Measurements from ENCODE around the gene PGK2.

PGK2 gene

DNA sequence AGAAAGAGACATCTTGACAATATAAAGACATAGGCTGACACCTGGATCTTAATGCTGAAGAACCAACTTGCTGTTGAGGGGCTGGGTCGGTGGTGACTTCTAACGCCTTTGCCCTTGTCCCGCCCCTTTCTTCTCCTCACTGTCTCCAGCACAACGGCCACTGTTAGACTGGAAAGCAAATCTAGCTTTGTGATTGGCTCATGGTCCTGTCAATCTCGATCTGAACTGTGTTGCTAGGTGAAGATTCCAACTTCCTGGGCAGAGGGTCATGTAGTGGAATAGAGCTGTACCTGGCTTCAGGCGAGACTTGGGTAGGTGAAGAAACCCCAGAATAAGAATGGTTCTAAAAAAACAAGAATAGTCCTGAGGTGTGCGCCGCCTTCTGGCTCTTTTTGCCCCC, at the start of gene PGK2:
Gene PGK2 (minus strand): TSS at position 110 of the 400 bp plus-strand sequence. CDS start 98 bp downstream, at position 12.
- no peak for DNase-seq

DNA sequence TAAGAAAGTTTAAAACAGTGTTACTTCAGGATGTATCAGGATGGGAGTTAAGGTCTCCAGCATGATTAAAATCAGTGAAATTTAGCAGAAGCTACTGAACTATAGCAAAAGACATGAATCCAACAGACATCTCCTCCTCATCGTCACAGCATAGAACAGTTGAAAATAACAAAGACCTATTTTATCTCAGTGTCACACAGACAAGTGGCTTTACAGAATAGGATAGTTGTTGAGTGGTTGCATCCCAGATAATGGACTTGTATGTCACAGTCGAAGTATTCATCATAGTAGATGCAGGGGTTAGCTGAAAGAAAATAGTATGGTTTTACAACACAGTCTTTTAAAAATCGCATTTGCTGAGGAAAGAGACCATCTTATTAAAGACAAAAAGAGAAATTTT, 48.1 kb upstream of the PGK2 start:
- no peak for DNase-seq

DNA sequence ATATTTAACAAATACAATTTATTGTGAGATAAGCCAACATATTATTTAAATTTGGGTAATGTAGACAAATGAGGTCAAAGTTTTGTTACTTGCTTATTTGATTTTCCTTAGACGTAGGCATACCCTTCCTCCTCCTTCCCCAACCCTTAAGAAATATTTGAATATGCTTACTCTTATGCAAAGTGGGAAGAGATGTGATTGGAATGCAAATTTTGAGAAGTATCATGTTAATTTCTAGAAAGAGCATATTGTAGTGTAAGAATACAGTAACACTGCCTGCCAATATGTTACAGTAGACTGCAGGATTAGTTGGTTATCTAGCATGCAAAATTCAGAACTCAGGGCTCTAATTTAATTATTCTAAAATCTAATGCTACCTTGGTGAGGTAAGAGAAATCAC, 46.3 kb upstream of the PGK2 start:
- DNase-seq = peak; percentile 73

DNA sequence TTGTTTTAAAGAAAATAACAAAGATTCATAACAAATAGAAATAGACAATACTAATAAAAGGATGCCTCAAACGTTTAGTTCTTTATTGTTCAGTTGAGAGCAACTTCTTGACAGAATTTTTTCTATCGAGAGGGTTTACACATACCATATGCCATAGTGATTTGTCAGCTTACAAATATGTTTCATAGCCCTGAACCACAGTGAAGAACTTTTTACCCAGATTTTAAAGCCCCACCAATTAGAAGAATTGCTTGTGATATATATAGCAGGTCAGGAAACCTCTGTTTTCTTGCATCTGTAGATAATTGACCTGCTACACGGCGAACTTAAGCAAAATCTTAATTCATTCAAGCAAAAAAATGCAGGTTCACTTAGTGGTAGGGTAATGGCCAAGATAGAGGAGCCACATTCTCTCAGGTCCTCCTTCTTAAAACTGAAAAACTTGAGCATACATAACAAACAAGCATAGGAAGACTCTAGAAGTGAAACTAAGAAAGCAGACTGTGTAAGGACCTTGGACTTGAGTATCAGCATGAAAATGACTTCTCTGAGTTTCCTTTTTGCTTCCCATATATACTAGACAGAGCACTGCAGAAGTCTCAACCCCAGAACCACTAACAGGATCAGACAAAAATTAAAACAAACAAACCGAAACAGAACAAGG, 39.8 kb upstream of the PGK2 start:
- DNase-seq = no peak

DNA sequence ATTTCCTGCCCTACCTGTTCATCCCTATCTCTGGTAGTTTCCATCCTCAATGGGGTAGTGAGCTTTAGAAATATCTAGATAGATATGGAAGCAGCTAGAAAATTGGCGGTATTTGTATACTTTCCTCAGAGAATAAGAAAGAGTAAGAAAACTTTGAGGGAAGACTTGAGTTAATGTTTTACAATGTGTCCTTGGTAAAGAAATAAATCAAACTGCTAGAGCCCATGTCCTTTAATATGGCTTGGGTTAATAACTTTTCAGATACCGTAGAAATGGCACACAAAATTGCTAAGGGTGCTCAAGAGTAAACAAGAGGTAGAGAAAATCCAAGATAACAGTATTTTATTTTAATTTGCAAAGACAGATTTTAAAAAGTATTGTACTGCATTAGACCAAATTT, 28.1 kb upstream of the PGK2 start:
- DNase-seq = no peak

DNA sequence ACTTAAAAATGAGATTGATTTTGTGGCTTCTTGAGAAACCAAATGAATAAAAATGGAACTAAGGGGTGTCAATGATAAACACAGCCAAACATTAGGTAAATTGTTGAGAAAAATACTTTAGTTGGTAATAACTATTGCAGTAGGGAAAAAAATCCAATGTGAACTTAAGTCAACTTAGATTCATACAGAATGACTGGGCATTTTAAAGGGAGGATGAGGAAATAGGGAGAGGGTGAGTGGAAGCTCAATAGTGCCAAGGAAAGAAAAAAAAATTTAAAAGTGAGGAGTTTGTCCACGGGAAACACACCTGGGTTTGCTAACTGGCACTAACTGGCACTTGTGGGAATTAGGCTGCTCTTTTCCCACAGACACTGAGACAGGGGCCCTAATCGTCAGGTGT, 26.2 kb upstream of the PGK2 start:
- no peak for DNase-seq

DNA sequence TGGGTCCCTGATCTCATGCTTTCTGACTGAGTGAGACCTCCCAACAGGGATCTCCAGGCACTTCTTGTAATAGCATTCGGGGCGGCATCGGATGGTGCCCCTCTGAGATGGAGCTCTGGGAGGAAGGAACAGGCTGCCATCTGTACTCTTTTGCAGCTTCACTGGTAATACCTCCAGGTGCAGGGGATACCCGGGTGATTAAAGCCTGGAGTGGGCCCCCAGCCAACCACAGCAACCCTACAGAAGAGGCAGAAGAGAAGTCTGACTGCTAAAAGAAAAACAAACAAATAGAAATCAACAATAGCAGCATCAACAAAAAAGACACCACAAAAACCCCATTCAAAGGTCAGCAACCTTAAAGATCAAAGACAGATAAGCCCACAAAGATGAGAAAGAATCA, 19.1 kb upstream of the PGK2 start:
- DNase-seq = no peak

DNA sequence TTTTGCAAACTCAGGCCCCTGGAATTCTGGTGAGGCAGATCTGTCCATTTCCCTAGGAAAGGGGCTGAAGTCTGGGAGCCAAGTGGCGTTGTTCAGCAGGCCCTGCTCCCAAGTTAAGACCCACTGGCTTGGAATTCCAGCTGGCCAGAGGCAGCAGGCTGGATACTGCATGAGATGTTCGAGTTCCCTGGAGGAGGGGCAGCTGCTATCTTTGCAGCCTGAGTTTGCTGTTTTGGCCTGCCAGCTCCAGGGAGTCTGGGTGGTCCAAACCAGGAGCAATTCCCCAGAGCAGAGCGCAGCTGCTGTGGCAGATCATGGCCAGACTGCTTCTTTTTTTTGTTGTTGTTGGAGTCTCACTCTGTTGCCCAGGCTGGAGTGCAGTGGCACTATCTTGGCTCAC, 18.2 kb upstream of the PGK2 start:
- DNase-seq = no peak

DNA sequence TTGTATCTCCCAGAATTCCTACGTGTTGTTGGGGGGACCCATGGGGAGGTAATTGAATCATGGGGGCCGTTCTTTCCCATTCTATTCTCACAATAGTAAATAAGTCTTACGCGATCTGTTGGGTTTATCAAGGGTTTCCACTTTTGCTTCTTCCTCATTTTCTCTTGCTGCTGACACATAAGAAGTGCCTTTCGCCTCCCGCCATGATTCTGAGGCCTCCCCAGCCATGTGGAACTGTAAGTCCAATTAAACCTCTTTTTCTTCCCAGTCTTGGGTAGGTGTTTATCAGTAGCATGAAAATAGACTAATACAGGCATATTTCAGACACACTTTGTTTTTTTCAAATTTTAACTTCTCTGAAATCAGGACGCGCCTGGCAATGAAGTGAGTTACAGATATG, 14.4 kb upstream of the PGK2 start:
- DNase-seq = no peak

DNA sequence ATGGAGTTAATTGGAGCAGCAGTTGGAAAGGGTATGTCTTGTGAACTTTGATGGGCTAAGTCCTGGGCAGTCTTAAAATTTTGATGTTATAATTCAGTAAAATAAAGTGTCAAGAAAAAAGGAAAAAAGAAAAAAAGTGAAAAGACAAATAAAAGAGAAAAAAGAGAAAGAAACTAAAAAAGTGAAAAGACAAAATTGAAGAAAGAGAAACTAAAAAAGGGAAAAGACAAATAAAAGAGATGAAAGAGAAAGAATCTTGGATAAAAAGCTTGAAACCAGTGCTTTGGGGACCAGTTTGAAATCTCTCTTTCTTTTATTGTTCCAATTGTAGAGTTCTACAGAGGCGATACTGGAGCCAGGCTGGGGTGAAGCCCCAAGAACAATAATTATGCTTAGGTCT, 12.0 kb upstream of the PGK2 start:
- no peak for DNase-seq

DNA sequence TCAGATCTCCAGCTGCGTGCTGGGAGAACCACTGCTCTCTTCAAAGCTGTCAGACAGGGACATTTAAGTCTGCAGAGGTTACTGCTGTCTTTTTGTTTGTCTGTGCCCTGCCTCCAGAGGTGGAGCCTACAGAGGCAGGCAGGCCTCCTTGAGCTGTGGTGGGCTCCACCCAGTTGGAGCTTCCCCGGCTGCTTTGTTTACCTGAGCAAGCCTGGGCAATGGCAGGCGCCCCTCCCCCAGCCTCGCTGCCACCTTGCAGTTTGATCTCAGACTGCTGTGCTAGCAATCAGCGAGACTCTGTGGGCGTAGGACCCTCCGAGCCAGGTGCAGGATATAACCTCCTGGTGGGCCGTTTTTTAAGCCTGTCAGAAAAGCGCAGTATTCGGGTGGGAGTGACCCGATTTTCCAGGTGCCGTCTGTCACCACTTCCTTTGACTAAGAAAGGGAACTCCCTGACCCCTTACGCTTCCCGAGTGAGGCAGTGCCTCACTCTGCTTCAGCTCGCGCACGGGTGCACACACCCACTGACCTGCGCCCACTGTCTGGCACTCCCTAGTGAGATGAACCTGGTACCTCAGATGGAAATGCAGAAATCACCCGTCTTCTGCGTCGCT, 9.9 kb upstream of the PGK2 start:
- peak; percentile 49 for DNase-seq

DNA sequence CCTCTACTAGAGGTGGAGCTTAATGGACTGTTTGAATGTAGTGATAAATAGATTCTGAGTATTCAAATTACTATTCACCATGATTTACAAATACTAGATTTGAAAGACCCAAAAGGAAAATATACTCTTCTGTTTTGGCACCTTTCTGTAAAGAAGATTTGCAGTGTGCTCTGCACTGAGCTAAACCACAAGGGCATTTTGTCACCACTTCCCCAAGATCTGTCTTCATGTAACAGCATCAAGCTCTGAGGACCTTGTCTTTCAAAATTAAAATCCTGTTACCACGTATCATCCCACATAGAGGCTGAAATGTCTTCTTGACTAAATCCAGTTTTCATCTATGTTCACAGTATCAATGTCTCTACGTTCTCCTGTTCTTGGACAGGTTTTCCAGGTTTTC, 3.3 kb upstream of the PGK2 start:
- no peak for DNase-seq

DNA sequence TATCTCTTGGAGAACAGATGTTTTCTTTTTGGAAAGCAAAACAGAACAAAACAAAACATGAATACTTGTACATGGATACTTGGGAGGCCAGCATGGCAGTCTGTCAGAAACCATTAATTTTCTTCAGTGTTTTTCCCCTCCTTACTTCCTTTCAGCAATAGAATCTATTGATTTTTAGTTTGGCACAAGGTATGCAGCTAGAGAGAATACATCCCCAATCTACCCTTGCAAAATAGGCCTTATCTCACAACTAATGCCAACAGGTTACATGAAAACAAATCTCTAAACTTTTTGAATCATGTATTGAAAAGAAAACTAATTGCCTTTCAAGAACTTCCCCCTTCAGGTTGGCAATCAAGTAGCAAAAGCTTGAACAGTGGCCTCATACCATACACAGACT, 2.8 kb downstream of the PGK2 start:
- no peak for DNase-seq

DNA sequence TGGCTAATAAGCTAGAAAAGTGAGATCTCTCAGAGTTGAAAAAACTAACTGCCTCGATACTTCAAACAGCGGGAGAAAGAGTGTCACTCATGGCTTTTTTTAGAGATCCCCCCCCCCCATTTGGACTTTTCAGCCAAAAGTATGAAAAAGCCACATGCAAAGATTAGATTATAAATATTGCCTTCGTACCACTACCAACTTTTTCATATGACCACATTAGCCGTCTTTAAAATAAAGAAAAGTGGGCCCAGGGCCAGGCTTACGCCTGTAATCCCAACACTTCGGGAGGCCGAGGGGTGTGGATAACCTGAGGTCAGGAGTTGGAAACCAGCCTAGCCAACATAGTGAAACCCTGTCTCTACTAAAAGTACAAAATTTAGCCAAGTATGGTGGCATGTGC, 4.4 kb downstream of the PGK2 start:
- DNase-seq = no peak

DNA sequence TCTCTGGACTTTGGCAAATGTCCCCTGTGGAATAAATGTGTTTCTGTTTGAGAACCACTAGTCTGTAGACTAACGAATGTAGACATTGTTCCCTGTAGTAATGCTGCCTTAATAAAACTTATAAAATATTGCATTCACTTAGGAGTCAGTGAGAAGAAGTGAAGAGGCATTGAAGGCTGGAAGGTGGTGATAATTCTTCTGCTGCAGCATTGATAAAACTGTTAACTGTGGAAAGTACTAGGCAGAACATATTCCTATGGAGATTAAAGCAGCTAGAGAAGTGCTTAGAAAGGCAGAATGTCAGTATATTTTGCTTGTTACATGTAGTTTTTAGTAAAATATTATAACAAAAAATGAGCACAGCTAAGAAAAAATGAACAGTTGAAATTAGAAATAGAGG, 4.8 kb downstream of the PGK2 start:
- DNase-seq = no peak

DNA sequence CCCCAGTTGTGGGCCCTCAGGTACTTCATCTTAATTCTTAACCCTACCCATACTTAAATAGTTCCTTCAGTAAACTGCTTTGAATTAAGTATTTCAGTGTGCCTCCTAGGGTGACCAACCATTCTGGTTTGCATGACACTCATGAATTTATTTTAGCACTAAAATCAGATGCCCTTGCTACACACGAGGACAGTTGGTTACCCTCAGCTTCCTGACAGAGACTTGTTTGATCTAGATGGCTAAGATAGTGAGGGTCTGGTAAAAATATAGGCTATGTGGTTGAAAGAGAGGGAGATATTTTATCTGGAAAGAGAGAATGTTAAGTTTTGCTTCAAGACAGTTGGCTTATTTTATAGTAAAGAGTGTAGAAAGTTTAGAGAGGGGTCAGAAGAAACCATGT, 10.6 kb downstream of the PGK2 start:
- DNase-seq = no peak

DNA sequence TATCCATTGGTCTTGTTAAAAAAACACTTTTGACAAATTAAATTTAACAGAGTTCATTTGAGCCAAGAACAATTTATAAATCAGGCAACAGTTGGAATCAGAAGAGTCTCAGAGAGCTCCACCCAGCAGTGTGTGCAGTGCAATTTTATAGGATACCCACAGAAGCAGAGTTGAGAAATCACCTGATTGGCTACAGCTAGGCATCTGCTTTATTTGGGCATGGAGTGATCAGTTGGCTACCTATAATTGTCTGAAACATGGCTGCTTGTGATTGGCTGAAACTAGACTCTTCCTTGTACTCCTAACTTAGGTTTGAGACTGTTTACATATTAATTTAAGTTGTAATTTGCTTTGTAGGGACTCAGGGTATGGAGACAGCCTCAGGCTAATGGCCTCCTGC, 12.0 kb downstream of the PGK2 start:
- no peak for DNase-seq

DNA sequence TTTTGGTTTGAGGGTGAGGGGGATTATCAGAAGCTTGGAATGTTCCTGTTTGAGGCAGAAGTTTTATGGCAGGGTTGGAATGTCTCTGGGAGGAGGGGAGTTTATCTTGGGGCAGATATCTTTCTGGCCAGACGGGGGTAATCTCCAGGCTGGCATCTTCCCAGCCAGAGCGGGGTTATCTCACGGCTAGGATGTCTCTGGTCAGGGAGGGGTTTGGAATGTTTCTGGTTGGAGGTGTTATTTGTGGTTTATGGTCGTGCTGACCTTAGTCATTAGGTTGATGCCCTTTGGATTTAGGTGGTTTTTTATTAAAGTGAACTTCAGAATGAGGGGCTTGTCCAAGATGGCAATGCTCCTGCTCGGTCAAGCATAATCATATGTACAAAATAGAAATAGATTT, 14.8 kb downstream of the PGK2 start:
- DNase-seq = no peak

DNA sequence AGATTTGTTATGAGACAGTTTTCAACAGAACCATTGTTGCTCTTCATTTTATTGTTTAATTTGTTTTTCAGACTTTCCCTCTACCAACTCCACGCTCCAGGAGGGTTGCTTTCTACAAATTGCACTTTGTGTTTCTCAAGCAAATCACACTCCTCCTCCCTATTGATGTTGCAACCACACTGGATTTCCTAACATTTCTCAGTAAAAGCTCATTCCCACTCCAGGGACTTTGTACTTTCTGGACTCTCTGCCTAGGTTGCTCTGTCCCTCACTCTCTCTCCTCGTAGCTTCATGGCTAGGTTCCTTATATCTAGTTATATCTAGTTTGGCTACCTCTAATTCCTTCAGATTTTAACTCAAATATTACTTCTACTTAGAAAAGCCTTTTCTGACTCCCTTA, 20.3 kb downstream of the PGK2 start:
- no peak for DNase-seq

DNA sequence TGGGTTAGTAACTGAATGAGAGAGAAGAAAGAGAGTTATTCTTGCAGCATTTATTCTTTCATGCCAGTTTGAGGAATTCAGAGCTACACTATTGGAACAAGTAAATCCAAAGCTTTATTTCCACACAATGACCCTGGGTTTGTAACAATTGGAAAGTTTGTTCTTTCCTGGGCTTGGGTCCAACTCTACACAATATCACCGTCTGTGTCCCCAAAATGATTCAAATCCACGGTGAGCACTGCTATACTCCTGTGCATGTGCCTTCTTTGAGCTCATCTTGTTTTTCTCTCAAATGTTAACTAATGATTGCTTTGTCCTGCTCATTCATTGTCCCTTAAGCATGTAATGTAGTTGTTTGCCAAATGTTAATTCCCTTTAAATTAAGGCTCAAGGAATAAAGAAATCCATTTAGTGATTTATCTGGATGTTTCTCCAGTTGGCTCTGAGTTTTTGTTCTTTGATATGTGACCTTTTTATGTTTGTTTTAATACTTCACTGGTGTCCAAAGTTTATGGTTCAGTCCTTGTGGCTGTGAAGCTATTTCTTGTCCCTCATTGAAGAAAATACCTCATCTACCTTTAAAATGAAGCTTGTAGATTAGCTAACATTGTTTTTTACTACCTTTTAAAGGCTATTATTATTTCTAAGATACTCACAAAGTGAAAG, 22.4 kb downstream of the PGK2 start:
- DNase-seq = no peak

DNA sequence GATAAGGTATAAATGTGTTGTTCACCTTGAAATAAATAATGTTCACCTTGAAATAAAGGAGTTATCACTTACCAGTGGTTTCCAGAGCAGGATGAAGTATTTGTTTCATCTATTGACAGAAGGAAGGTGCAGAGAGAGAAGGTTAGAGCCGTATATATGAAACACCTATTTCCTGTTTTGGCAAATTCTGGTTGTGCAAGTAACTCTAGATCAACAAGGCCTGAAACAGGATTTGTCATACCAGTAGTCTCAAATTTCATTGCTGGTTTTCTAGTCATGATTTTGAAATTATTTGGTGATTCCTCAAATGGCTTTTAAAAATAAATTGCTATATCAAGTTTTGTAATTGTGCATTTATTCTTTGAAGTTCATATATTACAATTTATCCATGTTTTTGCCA, 42.8 kb downstream of the PGK2 start, which contains the start of gene CRISP3:
Gene CRISP3 (minus strand): TSS at position 130 of the 400 bp plus-strand sequence. CDS start 21 bp downstream, at position 109.
- no peak for DNase-seq

DNA sequence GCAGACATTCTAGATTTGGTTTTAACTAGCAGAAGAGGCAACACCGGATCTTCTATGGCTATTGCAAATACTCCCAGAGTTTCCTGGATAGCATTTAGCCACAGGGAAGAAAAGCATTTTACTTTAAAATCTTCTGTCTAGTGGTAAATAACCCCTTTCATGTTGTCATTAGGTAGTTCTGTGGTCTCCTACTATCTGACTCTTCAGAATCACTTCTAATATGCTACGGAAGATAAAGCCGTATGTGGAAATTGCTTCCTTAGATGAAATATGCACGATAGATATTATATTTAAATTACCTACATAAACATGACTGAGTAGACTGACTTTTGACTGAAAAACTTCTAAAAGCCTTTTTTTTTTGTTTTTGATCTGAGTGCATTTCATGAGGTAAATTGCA, 43.7 kb downstream of the PGK2 start:
- DNase-seq = no peak

DNA sequence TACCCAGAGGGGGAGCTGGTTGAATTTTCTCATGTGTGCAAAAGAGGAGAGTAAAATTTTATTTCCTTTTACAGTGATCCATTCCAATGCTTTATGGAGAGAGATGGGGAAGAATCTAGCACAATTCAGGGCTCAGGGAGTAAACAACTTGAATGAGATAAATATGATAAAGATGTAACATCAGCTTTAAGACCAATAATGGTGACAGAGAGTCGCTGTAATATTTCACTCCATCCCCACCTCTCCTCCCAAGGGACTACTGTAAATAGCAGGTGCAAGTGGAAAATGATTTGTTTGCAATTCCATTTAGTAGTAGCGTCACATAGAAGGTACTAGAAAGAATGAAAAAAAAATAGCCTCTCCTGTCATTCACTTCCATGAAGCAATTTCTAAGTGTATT, 47.7 kb downstream of the PGK2 start:
- DNase-seq = peak; percentile 31

DNA sequence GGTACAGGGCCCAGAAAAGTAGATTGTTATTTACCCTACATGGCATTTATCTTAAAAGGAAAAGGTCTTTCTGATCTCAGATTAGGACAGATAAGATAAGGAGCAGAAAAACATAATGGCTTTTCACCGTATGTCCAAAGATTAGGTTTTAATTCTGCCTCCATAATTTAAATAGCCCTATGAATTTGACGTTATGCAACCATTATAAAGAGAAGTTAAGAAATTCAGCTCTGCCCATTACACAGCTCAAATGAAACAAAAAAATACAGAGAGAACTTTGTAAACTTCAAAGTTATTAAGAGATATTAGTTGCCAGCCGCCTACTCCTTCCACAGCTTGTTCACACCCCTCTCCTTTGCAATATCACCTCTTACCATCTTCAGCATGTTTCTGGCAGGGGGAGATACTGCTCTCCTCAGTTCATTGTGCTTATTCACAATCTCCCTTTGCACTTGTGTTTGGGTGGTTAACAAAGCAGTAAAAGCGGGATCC, 51.0 kb downstream of the PGK2 start:
- no peak for DNase-seq
